ENCODE measurements around the gene GANAB. TPM values are rescaled to one million over a fixed set of nuclear protein-coding genes. Genes with fewer than 3 reads are reported as not detected.

Gene GANAB
- total RNA-seq, 1 donor from 2014 or later = 228 TPM

GRCh38 chr11:62610814-62611704 is 35.4 kb downstream of the GANAB start:
- Histone ChIP-seq H3K4me1 (peaks cover 26% of the 10 kb centered on the region), H3K9me3 (no peaks in the 10 kb centered on the region), H3K36me3 (peaks cover 53% of the 10 kb centered on the region), H3K27me3 (ENCODE audit: low read depth) (no peaks in the 10 kb centered on the region), H3K4me3 (peak overlapping the region; percentile 73), H3K27ac (peak overlapping the region; percentile 92)
- no peak for ATAC-seq
- no peak for TF ChIP-seq CTCF (IDR thresholded peaks at IDR 0.05)
- no peak for DNase-seq
- intact Hi-C loops (cut with DNase I) = no loop called here

DNA sequence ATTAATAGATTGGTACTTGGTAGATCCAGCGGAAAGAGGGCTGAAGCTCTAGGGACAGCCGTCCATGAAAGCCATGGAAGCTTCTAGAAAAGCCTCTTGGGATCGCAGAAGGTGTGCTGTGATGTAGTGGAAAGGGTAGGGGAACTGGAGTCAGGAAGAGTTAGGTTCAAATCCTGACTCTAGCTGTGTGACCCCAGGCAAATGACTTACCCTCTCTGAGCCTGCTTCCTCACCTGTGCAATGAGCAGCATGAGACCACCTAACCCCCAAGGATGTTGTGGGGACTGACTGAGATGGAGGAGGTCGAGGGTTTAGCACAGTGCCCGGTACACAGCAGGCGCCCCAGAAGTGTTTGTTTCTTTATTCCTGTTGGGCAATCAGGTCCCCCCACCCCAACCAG is 36.0 kb downstream of the GANAB start:
- Histone ChIP-seq H3K4me3 (no peak overlapping the region), H3K9me3 (no peaks in the 10 kb centered on the region), H3K27ac (peak overlapping the region; percentile 18), H3K27me3 (ENCODE audit: low read depth) (no peaks in the 10 kb centered on the region), H3K36me3 (peaks cover 57% of the 10 kb centered on the region), H3K4me1 (peaks cover 26% of the 10 kb centered on the region)
- ATAC-seq = no peak
- no peak for DNase-seq
- intact Hi-C loops (cut with DNase I) = no loop called here
- no peak for TF ChIP-seq CTCF (IDR thresholded peaks at IDR 0.05)

- intact Hi-C loops (cut with DNase I) = no loop called here
- Histone ChIP-seq H3K27me3 (ENCODE audit: low read depth) (no peaks in the 10 kb centered on the region), H3K9me3 (no peaks in the 10 kb centered on the region), H3K4me3 (no peak overlapping the region), H3K27ac (no peak overlapping the region), H3K36me3 (peaks cover 65% of the 10 kb centered on the region), H3K4me1 (peaks cover 26% of the 10 kb centered on the region)
- no peak for DNase-seq
- ATAC-seq = no peak
- TF ChIP-seq CTCF (IDR thresholded peaks at IDR 0.05) = no peak
Measured at GRCh38 chr11:62608776-62609175, 37.6 kb downstream of the GANAB start.

DNA sequence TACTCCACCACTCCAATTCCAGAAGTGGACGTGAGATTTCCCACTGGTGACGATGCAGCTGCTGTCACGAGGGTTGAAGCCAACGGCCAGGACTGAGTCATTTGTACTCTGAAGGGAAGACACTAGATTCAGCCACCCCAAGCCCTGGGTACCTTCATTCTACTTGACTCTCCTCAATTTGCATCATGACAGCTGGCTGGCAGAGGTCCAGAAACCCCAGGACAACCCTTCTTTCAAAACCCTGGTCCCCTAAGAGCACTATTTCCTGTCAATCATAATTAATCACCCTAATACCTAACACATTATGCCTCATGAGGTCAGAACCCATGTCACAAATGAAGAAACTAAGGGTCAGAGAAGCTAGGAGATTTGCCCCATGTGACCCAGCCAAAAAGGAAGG is 38.7 kb downstream of the GANAB start:
- Histone ChIP-seq H3K27ac (no peak overlapping the region), H3K27me3 (ENCODE audit: low read depth) (no peaks in the 10 kb centered on the region), H3K9me3 (no peaks in the 10 kb centered on the region), H3K4me1 (peaks cover 26% of the 10 kb centered on the region), H3K36me3 (peaks cover 73% of the 10 kb centered on the region), H3K4me3 (no peak overlapping the region)
- no peak for TF ChIP-seq CTCF (IDR thresholded peaks at IDR 0.05)
- DNase-seq (no peak), ATAC-seq (no peak)
- intact Hi-C loops (cut with DNase I) = no loop called here

GRCh38 chr11:62605902-62606301 is 40.5 kb downstream of the GANAB start:
- H3K36me3 ChIP-seq = peaks cover 73% of the 10 kb centered on the region
- no peaks in the 10 kb centered on the region for H3K27me3 ChIP-seq (ENCODE audit: low read depth)
- TF ChIP-seq CTCF (IDR thresholded peaks at IDR 0.05) = no peak
- no peak overlapping the region for H3K27ac ChIP-seq
- DNase-seq (no peak), ATAC-seq (no peak)
- no peak overlapping the region for H3K4me3 ChIP-seq
- intact Hi-C loops (cut with DNase I) = no loop called here
- no peaks in the 10 kb centered on the region for H3K9me3 ChIP-seq
- peaks cover 20% of the 10 kb centered on the region for H3K4me1 ChIP-seq

Data from lower lobe of right lung (tissue), 2 donors.